Activated CD4-positive, alpha-beta T cell treated with anti-CD3 and anti-CD28 coated beads, Interleukin-10, Interleukin-2, amounts not matched to agents 100 ng/mL and 50 ng/mL, durations not matched to agents 16 hours and 8 hours (primary cell): ENCODE measurements around the gene ZNF764.
"Not testable (repeated sequence)": the region's sequence is repeated elsewhere in the genome, so short reads cannot be mapped to it uniquely, and the experiment has no call there.

Experiments
- DNase-seq: peaks from one replicate; pipeline ENCODE4 v3.0.0-alpha.2; 2020

Gene ZNF764

GRCh38 chr16:30543067-30543466 is 15.1 kb downstream of the ZNF764 start:
- DNase-seq = no peak

GRCh38 chr16:30541502-30542329 is 16.5 kb downstream of the ZNF764 start:
- DNase-seq = no peak

- DNase-seq = not testable (repeated sequence)
These were observed 17.2 kb downstream of the ZNF764 start for GRCh38 chr16:30540916-30541464.

DNA sequence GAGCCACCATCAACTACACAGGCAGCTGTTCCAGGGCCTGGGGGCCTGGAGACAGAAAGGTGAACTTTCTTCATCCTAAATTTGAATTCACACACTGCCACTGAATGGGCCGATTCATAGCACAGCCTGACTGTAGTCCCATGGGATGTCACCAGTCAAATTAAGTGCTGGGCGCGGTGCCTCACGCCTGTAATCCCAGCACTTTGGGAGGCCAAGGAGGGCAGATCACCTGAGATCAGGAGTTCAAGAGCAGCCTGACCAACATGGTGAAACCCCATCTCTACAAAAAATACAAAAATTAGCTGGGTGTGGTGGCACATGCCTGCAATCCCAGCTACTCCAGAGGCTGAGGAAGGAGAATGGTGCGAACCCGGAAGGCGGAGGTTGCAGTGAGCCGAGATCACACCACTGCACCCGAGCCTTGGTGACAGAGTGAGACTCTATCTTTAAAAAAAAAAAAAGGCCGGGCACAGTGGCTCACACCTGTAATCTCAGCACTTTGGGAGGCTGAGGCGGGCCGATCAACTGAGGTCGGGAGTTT is 18.1 kb downstream of the ZNF764 start:
- DNase-seq = not testable (repeated sequence)

GRCh38 chr16:30539000-30539964 is 18.9 kb downstream of the ZNF764 start:
- no peak for DNase-seq

GRCh38 chr16:30536391-30537024 is 21.7 kb downstream of the ZNF764 start:
- DNase-seq = not testable (repeated sequence)

DNA sequence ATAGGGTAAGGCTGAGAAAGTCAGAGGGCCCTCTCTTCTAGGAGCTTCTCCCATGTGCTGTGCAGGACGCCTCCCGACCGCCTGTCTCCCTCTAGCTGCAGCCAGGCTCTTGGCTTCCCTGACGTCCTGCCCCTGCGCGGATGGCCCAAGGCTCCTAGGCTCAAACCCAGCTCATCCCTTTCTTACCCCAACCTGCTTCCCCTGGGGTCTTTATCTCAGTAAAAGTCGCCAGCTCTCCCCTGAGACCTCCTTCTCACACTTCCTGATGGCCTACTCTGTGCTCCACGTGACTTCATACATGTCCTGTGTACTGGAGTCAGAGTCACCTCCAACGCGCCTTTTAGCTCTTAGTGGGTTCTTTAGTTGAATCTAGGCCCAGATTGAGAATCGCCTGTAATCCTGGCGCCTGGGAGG is 22.4 kb downstream of the ZNF764 start:
- DNase-seq = peak; percentile 80

DNA sequence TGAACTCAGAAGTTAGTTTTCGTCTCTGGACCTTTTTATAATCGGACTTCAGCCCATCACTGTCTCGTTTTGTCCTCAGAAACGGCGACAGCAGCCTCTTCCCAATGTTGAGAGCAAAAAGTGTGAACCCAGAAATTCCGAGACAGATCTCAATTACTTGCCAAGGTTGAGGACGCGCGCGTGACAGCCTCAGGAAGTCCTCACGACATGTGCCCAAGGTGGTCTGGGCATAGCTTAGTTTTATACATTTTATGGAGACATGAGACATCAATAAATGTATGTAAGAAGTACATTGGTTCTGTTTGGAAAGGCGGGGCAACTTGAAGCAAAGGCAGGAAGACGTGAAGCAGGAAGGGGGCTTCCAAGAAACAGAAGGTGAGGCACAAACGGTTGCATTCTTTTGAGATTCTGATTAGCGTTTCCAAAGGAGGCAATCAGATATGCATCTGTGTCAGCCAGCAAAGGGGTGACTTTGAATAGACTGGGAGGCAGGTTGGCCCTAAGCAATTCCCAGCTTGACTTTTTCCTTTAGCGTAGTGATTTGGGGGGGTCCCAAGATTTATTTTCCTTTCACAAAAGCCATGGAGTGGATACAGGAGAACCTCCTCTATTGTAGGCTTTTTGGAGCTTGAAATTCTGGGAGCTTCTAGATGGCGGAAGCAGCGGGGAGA is 22.9 kb downstream of the ZNF764 start:
- peak; percentile 51 for DNase-seq

DNA sequence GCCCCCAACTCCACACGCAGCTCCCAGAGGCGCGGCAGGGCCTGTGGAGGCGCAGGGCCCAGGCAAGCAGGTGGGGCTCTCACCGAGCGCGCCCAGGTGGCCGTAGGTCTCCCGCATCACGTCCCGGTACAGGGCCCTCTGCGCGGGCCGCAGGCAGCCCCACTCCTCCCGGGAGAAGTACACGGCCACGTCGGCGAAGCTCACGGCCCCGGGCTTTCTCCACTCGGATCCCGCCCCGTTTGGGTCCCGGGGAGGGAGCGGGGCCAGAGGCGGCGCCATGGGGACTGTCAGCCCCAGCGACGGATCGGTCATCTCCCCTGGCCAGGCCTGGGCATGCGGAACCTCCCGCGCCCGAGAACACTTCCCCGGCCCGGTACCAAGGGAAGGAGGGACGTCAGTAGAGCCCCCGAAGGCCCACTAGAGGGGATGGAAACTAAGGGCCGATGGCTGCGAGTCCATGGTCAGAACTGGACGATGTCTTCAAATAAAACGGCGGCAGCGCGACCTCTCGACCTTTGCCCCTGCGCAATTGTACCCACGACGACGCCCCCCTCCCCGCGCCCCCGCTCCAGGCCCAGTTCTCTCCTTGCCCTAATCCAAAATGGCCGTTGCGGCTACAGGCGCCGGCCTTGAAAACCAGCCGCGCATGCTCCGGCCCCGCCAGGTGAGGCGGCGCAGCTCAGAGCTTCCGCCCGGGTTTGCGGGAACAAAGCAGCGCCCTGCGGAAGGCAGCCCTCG is 23.6 kb downstream of the ZNF764 start, which contains the start of gene ZNF747:
ZNF747 (minus strand) TSS at position 491 of the 738 bp plus-strand sequence; CDS start at position 312, 179 bp downstream.
- peak; percentile 95 for DNase-seq

DNA sequence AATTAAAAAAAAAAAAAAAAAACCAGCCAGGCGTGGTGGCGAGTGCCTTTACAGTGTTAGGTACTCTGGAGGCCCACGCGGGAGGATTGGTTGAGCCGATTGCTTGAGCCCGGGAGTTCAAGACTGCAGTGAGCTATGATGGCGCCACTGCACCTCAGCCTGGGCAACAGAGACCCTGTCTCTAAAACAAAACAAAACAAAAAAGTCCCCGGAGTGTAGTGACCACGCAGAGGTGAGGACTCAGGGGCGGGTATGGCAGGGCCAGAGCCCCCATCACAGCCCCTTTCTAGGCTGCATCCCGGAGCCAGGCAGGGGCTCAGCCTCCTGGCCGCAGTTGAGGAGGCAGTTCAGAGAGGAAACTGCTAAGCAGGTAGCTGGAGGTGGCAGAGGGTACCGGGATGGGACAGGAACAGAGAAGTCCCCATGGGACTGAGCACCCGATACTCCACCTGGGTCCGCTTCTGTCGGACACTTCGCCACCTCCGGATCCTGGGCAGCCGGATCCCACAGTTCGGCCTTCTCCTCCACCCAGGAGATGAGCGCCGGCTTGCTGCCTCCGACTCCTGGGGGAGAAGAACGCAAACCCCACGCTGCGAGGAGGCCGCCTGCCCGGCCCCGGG is 24.3 kb downstream of the ZNF764 start:
- DNase-seq = peak; percentile 49

GRCh38 chr16:30533146-30533522 is 25.0 kb downstream of the ZNF764 start:
- no peak for DNase-seq

- DNase-seq = no peak
These were observed 25.7 kb downstream of the ZNF764 start for GRCh38 chr16:30532285-30533145.

GRCh38 chr16:30530163-30531037 is 27.8 kb downstream of the ZNF764 start:
- no peak for DNase-seq

DNA sequence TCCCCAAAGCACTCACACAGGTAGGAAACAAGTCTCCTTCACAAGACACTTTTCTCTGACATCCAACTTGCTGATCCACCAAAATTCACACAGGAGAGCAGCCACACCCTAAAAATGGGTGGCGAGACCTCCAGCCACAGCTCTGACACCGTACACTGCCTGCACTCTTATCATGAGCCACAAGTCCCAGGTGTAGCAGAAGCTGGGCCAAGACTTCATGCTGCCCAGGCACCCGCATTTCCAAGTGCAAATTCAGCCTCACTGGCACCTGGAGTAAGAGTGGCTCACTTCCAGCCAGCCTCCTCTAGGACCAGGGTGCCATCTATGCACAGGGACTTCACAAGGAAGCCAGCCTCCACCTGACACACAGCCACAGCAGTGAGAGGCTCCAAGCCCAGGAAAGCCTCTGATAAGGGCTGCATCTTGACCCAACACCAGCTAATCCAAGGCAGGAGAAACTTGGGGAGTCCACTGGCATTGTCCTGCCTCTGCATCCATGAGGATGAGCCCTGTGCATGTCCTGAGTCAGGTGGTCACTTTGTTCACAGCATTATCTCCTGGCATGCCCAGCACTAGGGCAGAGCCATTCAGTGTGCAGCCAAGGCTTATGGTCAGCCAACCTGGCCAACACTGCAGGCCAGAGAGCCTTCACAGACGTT is 29.2 kb downstream of the ZNF764 start:
- DNase-seq = no peak

DNA sequence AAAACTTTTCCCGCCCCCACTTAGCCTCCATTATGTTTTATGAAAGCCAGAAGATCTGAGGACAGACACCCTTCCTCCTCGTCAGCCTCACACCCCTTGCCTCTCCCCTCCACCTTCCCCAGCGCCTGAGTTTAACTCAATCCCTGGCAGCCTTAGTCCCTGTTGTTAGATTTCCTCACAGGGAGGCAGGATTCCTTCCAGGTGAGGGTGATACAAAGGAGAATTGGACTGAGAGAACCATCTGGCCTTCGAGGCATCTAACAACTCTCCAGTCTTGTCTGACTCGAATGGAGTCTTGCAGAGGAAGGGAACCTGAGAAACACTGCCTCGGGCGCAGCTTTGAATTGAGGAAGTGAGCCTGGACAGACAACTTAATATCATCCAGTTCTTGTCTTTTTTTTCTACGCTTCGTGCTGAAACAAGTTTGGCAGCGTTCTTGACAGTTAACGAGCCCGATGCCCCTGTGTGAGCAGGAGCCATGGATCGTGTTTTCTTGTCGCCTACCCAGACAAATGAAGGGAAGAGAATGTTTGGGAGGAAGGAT is 30.5 kb downstream of the ZNF764 start:
- DNase-seq = no peak

DNA sequence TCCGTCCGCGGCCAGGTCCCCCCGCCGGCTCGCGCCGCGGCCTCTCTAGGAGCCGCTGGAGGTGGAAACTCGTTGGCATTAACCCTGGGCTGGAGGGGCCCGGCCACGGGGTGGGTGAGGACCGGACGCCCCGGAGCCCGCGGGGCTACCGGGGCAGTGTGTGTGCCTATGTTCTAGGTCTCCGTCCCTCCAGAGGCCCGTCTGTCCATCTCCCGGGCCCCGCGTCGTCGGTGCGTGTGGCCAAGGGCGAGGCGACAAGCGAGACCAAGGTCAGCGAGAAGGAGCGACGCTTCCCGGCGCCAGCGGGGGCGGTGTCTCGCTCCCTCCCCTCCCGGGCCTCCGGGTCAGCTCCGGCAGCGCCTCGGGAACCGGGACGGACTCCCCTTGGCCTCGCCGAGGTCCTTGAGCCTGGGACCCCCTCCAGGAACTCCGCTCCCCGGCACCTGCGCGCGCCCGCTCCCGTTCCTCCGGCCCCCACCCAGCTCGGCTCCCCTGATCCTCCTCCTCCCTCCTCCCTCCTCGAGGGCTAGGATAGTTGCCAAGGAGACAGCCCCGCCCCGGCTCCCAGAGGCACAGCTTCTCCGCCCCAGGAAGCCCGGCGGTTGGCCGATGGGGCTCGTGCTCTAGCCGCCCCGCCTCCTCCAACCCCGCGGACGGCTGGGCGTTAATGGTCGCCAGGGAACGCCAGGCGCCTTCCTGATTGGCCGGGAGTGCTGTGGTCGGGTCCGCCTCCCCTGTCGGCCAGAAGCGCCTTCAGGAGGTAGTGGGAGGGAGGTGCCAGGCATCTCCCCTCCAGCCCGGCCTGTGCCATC is 31.1 kb downstream of the ZNF764 start:
- DNase-seq = peak; percentile 98
